Mesenteric fat pad (tissue), 1 donor: Measurements from ENCODE around the gene TMC7. TPM values are rescaled to one million over a fixed set of nuclear protein-coding genes. Genes with fewer than 3 reads are reported as not detected.

Experiments
- DNase-seq: peaks from one replicate; pipeline ENCODE4 v3.0.0-alpha.2; 2020; ENCODE audit warnings: low spot score
- total RNA-seq: library from RNA; stranded (reverse); fragmentation: NEBNext Ultra II Directional; extraction: Animal tissue kit (Norgen Biotek cat#: 25700); gene quantifications from one replicate; pipeline ENCODE4 v1.2.1, GENCODE V29; 2021
- donor health status: DM: yes; HTN: yes; CAD: no.

The TMC7 gene
- total RNA-seq, 1 donor from 2014 or later = 3.2 TPM

DNA sequence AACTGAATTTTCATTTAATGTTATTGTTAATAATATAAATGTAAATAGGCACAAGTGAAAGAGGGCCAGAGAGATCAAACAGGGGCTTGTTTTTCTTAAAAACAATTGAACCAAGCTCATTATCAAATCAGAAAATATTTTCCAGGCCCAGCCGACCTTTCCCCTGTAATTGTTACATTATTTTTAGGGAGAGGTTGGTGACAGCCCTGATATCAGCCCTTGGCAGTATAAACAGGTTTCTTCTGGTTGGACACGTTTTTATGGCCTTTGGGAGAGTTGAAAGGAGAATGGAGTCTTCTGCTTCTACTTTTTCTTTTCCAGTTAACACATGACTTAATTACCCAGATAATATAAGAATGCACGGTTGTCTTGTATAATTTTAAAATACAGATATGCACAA, 43.7 kb downstream of the TMC7 start:
- no peak for DNase-seq

DNA sequence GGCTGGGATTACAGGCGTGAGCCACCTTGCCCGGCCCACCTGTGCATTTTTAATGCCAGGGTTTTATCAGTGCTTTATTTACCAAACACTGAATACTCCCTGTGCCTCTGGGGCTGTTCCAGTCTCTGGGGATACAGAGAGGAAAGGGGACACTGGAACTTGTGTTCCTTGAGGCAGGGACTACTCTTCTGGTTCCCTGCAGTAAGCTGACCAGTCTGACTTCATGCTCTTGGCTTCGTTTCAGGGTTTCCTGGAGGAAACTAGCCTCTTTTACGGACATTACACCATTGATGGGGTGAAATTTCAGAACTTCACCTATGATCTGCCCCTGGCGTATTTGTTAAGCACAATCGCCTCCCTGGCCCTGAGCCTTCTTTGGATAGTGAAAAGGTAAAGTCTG, 46.2 kb downstream of the TMC7 start:
- no peak for DNase-seq

DNA sequence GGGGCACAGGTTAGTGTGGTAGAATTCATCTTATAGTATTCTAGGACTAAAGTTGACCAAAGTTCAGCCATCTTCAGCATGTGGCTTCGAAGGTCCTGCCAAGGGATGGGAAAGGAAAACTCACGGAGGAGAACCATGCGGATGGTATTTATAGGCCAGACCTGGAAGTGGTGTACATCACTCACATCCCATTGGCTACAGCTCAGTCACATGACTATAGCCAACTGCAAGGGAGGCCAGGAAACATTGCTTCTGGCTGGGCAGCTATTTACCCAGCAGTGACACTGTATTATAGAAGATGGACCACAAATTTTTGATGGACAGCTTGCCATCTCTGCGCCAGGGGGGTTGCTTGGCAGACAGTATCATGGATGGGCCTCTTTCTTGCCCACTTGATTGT, 48.0 kb downstream of the TMC7 start:
- DNase-seq = no peak

DNA sequence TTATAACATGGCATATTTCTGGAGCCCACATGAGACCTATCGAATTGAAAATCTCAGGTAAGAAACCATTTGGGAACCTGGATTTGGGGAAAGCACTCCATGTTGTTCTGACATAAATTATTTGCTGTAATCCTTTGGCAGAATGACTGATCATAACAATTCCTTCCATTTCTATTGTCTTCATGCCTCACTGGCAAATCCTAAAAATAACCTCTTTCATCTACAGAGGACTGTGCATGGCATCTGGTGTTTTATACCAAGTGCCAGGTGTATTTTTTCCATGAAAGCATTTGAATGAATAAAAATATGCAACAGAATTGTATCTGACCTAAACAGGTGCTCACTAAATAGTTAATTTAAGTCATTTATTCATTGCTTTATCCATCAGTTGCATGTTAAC, 50.0 kb downstream of the TMC7 start:
- no peak for DNase-seq

DNA sequence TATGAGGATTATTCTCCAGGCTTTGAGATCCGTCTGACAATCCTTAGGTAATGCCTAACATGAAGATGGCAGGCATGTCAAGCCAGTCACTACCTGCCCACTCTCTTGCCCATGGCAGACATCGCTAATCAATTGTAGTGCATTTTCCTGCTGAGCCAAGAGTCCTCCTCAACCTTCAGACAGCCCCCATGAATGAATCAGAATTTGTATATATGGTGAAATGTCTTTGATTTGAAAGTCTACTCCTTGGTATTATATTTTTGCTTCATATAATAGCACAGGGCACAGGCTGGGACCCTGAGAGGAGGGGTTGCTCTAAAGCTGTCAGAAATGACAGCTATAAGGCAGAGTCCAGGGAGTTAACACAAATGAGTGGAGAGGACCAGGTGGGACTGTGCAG, 56.7 kb downstream of the TMC7 start:
- no peak for DNase-seq

DNA sequence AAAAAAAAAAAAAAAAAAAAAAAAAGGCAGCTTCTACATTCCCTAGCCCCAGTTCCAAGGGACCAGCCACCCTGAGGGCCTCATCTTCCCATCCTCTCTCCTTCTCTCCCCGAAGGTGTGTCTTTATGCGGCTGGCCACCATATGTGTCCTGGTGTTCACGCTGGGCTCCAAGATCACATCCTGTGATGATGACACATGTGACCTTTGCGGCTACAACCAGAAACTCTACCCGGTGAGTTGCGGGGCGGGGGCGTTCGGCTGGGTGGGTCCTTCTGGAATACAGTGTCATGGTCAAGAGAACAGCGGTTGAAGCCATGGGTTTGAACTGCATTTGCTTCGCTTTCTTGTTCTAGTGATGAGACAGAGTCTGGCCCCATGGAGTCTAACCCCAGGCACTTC, 61.0 kb downstream of the TMC7 start:
- peak; percentile 71 for DNase-seq

DNA sequence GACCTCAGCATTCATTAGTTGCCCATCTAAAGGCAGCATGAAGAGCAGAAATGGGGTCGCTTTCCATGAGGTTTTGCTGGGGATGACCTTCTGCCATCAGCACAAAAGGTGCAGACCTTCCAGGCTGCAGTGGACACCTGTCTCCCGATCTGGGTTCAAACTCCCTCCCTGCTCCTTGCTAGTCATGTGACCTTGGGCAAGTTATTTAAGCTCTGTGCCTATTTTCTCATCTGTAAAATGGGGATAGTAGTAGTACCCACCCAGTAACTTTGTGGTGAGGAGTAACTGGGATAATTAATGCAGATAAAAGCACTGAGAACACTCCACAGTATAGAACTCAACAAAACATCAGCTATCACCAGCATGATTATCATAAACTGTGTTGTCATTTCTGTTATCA, 62.3 kb downstream of the TMC7 start:
- no peak for DNase-seq

DNA sequence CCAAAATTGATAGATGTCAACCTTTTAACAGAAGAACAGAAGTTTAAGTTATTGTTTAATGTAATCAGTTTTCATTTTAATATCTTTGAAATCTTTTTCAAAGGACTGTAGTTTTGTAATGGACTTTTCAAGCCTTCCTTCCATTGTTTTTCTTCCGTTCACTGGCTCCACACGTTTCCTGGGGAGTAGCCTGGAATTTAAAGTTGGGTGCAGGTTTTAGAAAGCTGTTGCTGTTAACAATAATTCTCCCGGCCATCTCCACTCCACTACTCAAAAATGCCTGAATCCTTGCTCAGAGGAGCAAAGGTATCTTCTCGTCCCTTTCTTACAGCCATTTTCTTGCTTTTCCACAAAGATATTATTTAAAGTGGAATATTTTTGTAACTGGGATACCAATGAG, 79.0 kb downstream of the TMC7 start:
- no peak for DNase-seq

DNA sequence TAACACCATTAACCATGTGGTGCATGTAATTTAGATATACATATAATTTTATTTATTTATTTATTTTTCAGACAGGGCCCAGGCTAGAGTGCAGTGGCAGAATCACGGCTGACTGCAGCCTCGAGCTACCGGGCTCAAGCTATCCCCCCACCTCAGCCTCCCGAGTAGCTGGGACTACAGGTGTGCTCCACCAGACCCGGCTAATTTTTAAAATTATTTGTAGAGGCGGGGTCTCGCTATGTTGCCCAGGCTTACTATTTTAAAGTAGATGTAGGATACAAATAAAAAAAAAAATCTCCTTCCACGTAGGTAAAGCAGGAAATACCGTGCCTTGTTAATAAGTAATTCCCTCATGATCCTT, 83.2 kb downstream of the TMC7 start:
- DNase-seq = peak; percentile 35

DNA sequence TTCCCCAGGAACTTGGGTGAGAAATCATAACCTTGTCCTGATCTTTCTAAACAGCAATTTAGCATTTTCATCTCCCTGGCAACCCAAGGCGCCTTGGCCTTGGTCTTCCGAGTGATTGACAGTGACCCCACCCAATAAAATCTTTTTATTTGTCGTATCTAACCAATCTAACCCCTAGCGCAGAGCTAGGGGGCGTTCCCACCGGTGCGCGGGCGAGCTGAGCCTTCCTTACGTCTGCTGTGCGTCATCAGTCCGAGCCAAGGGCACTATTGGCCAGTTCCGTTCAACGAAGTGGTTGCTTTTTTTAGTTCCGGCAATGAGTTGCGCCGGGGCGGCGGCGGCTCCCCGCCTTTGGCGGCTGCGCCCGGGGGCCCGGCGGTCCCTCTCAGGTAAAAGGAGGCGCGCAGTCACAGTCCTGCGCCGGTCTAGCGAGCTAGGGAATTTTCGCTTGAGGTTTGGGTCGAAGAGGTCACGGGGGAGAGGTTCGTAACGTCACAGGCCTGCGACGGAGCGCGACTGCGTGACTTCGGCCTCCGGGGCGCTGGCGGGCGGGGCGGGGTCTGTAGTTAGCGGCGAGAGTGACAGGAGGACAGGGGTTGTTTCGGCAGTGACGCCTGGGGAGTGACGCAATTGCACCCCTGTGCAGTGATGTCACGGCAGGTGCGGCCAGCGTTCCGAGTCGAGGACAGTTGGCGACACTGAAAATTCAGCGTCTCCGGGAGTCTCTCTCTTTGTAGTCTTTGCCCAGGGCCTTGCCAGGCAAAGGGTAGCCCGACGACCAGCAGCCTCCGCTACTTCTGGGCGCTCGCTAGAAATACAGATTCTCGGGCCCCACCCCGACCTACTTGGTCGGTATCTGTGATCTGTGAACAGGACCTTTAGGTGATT, 83.9 kb downstream of the TMC7 start, which contains the start of gene COQ7:
Gene COQ7, plus strand, starts transcription at position 266 of the 888 bp plus-strand sequence. Its CDS starts 51 bp downstream, at position 317.
- peak; percentile 99 for DNase-seq

DNA sequence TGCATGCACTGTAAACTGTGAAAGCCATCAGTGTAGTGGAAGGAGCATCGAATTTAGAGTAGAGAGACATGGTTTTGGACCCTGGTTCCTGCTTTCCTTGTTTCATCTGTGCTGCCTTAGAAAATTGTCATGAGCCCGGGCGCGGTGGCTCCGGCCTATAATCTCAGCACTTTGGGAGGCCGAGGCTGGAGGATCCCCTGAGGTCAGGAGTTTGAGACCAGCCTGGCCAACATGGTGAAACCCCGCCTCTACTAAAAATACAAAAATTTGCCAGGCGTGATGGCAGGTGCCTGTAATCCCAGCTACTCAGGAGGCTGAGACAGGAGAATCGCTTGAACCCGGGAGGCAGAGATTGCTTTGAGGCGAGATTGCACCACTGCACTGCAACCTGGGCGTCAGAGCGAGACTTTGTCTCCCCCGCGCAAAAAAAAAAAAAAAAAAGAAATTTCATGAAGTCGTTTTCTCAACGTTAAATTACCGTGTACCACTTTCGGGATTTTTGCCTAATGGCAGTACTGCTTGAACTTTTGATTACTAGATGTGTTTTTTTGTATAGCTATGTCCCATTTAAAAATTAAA, 84.6 kb downstream of the TMC7 start:
- no peak for DNase-seq

DNA sequence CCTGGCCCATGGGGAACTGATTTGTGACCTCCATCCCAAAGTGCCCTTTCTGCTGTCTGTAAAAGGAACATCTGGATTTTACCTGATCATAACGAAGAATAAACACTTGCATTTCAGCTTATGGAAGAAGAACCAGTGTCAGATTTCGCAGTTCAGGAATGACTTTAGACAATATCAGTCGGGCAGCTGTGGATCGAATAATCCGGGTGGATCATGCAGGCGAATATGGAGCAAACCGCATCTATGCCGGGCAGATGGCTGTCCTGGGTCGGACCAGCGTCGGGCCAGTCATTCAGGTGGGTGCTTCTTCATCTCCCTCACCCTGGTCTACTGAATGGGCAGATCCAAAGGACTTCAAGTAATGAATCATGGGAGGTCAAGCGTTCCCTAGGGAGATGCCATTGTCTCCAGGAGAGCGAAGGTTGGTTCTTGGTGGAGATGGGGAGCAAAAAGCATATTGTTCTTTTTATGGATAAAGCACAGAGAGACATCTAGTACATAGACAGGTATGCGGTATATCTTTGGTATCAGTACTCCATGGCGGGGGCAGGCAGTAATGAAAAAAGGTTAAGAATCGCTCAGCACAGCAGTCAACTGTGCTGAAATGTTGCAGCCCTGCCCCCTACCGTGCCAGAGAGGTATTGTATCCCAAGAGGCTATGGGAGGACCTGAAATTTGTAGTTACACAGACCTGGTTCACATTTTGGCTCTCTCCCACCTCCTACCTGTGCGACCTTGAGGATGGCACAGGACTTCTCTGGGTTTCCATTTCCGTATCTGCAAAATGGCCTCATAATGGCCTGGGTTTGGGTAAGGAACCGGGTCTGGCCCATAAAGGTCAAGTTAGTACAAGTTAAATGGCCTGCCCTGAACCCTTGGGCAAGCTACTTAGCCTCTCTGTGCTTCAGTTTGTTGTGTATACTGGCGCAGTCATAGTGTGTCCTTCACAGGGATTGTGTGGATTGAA, 88.4 kb downstream of the TMC7 start:
- DNase-seq = peak; percentile 78

DNA sequence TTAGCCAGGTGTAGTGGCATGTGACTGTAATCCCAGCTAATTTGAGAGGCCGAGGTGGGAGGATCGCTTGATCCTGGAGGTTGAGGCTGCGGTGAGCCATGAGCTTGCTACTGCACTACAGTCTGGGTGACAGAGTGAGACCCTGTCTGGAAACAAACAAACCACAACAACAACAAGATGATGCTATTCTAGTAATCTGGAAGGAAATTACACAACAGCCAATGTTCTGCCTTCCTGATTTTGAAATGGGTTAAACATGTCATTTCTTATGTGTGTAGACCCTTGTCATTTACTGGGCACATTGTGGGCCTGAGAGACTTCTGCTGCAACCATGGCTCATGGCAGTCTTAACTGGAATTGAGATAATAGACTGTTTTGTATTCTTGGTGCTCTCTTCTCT, 89.6 kb downstream of the TMC7 start:
- DNase-seq = no peak

DNA sequence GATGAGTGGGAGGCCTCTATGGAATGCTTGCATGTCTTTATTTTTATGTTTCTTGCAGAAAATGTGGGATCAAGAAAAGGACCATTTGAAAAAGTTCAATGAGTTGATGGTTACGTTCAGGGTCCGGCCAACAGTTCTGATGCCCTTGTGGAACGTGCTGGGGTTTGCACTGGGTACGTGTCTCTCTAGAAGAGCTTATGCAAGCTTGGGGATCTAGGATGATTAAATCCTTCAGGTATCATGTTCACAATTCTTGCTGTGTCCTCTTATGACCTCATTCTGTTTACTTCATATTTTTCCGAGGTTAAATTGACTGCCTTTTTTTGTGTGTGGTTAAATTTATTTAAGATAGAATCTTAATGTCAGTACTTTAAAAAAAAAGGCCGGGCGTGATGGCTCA, 90.1 kb downstream of the TMC7 start:
- DNase-seq = peak; percentile 24

DNA sequence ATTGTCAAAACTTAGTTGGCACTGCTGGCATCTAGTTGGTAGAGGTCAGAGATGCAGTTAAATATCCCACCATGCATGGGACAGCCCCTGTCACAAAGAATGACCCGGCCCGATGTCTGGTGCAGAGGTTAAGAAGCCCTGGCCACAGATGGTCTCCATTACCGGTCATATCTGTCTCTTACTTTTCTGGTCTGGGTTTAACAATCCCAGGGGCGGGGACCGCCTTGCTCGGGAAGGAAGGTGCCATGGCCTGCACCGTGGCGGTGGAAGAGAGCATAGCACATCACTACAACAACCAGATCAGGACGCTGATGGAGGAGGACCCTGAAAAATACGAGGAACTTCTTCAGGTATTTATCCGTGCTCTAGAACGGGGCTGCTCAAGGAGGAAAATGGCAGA, 91.8 kb downstream of the TMC7 start:
- peak; percentile 65 for DNase-seq

DNA sequence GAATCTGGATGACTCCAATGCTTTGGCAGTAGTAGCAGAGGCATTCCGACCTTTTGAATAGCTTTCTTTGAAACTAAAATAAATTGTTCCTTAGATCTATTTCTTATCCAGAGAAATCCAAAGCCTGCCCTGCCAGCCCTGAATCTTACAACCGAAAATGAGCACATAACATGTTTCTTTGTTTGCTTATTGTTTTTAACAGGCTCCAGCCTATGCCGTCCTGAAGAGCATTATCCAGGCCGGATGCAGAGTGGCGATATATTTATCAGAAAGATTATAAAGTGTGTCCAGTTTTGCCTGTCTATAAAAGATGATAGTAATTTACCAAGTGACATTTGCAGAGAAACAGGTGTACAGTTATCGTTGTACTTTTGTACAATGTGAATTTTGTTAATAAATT, 94.1 kb downstream of the TMC7 start:
- no peak for DNase-seq

DNA sequence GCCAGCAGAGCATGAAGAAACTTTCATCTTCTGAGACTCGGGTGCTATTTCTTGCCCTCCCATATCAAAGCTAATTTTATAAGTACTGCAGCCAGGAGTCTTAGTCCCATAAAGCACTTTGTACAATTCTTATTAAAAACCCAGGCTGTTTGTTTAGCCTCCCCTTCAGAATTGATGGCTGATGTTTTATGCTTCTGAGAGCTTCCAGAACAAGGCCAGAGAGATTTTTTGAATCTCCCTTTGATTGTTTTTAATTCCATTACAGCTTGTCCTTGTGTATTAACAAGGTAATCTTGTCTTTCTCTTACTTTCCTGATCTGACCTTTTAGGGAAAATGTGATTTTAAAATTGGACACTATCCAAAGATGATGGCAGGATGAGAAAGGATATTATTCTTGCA, 99.9 kb downstream of the TMC7 start:
- DNase-seq = no peak

DNA sequence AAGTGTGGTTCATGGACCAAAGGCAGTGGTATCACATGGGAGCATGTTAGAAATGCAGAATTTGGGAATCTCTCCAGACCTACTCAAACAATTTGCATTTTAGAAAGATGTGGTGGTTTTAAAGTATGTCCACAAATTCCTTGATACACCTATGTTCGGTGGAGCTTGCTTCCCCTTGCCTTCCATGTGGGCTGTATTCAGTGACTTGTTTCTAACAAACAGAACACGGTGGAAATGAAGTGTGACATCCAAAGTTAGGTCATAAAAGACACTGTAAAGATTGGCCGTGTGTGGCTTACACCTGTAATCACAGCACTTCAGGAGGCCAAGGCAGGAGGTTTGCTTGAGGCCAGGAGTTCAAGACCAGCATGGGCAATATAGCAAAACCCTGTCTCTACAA, 100.4 kb downstream of the TMC7 start:
- peak; percentile 18 for DNase-seq

DNA sequence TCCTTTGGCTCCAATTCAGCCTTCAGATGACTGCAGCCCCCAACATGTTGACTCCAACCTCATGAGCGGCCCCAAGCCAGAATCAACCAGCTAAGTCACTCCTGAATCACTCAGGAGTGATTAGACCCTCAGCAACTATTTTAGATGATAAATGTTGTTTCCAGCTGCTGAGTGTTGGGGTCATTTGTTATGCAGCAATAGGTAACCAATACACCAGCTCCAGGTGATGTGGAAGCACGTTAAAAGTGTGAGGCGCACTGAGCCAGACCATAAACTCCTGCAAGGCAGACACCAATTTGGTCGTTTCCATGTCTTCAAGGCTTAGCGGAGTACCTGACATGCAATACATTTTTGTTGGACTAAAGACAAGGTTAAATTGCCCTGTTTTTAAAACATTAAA, 101.1 kb downstream of the TMC7 start:
- DNase-seq = peak; percentile 45

DNA sequence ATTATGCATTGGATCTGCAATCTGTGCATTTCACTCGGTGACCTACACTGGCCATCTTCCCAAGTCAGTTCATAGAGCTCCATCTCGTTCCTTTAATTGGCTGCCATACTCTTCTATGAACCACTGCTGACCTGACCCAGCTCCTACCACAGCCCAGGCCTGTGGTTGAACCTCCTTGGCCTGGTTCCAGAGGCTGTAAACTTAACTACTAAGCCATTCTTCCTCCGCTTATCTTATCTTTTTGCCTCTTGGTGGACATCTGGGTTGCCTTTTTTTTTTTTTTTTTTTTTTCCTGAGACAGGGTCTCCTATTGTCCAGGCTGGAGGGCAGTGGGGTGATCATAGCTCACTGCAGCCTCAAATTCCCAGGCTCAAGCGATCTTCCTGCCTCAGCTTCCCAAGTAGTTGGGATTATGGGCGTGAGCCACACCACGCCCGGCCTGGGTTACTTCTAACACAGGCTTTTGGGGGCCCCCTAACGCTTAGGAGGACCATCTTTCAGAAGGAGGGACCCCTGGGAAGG, 102.0 kb downstream of the TMC7 start:
- peak; percentile 43 for DNase-seq
